Measurements from ENCODE around the gene ALG11. TPM values are rescaled to one million over a fixed set of nuclear protein-coding genes. Genes with fewer than 3 reads are reported as not detected.

Gene ALG11
- total RNA-seq, 1 donor from 2014 or later, result 57.7 TPM

DNA sequence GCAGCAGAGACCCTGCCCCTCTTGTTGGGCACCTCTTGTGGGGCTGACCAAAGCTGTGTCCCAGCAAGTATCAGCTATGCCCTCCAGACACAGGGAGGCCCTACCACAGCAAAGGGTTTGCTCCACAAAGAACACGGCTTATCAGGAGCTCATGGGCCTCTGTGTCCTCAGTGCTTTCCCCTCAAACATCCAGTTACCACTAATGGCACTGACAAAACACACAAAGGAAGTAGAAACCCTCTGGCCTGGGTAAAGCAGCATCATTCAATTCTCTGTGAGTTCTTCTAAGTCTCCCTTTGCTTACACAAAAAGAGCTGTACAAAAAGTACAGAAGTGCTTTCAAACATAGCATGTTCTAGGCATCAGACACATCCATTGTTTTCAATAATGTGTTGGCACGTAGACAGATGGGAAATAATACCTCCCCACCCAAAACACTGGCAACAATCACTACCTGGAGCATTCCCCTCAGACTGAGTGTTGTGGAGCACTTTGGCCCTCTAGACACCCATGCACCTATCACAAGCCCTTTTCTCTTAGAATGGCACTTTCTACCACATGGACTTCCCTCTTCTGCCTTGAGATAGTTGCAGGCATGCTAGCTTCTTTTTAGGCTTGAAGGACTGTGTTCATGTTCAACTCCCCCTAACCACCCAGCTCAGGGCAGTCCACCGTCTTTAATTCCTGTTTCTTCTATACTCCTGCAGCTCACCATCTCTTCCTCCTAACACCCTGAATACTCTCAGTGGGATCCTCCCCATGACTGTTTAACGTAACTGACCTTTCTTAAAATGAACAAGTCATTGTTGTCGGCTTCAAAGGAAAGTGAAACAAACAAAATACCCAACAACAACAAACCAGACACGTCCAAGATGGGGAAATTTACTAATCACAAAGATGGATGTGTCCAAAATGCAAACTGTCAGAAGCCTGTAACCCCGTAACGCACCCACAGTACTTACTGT is 44.4 kb upstream of the ALG11 start:
- Mint-ChIP-seq H3K4me3 (ENCODE audit: unreplicated experiment) (no peak overlapping the region), H3K27me3 (ENCODE audit: low read depth, unreplicated experiment) (peaks cover 4% of the 10 kb centered on the region), H3K4me1 (ENCODE audit: low read depth, unreplicated experiment) (peaks cover 9% of the 10 kb centered on the region), H3K27ac (ENCODE audit: unreplicated experiment) (no peak overlapping the region), H3K9me3 (ENCODE audit: unreplicated experiment) (no peaks in the 10 kb centered on the region), H3K36me3 (ENCODE audit: low read depth, unreplicated experiment) (peaks cover 15% of the 10 kb centered on the region)
- no peaks in the 10 kb centered on the region for H3K4me1 ChIP-seq (ENCODE audit: insufficient read depth, low read length)
- no peaks in the 10 kb centered on the region for H3K9me3 ChIP-seq (ENCODE audit: insufficient read depth, low read depth, low read length)
- H2AFZ ChIP-seq (ENCODE audit: low read depth, low read length), result no peak overlapping the region
- no peaks in the 10 kb centered on the region for H3K27me3 ChIP-seq (ENCODE audit: insufficient read depth, low read length)
- H3K36me3 ChIP-seq (ENCODE audit: insufficient read depth, low read length), result no peaks in the 10 kb centered on the region
- no peak for TF ChIP-seq EZH2 (IDR thresholded peaks at IDR 0.05; ENCODE audit: insufficient read depth, low read length)
- TF ChIP-seq, protein P1, sequence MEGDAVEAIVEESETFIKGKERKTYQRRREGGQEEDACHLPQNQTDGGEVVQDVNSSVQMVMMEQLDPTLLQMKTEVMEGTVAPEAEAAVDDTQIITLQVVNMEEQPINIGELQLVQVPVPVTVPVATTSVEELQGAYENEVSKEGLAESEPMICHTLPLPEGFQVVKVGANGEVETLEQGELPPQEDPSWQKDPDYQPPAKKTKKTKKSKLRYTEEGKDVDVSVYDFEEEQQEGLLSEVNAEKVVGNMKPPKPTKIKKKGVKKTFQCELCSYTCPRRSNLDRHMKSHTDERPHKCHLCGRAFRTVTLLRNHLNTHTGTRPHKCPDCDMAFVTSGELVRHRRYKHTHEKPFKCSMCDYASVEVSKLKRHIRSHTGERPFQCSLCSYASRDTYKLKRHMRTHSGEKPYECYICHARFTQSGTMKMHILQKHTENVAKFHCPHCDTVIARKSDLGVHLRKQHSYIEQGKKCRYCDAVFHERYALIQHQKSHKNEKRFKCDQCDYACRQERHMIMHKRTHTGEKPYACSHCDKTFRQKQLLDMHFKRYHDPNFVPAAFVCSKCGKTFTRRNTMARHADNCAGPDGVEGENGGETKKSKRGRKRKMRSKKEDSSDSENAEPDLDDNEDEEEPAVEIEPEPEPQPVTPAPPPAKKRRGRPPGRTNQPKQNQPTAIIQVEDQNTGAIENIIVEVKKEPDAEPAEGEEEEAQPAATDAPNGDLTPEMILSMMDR (IDR thresholded peaks at IDR 0.05; ENCODE audit: insufficient read depth, low read depth, low read length), result no peak
- H3K27ac ChIP-seq (ENCODE audit: low read depth, low read length), result no peak overlapping the region
- FAIRE-seq, result no peak
- H3K9ac ChIP-seq (ENCODE audit: low read length), result no peak overlapping the region
- H3K79me2 ChIP-seq (ENCODE audit: insufficient read depth, low read length), result no peaks in the 10 kb centered on the region
- no peak for DNase-seq (ENCODE audit: low read depth)
- no peak overlapping the region for H3K4me3 ChIP-seq (ENCODE audit: insufficient read depth, low read depth, low read length)
- no peak overlapping the region for H3K4me2 ChIP-seq (ENCODE audit: low read length)
- H4K20me1 ChIP-seq (ENCODE audit: insufficient read depth, low read length), result no peaks in the 10 kb centered on the region

DNA sequence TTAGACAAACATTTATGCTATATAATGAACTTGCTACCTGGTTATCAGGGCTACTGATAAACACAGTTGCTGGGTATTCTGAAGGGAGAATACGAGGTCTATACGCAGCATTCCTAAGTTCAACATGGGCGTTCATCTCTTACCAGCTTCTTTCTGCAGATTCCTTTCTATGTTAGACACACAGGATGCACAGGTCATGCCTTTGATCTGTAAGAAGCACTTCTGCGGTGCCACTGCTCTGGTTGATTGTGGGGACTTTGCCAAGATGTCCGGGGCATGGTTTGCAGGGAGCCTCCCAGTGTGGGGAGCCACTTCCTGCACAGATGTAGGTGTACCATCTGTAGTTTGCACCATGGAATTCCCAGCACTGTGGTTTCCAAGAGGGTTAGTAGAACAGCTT is 41.8 kb upstream of the ALG11 start:
- H3K9me3 ChIP-seq (ENCODE audit: insufficient read depth, low read depth, low read length), result no peaks in the 10 kb centered on the region
- no peak for TF ChIP-seq EZH2 (IDR thresholded peaks at IDR 0.05; ENCODE audit: insufficient read depth, low read length)
- TF ChIP-seq, protein P1 (IDR thresholded peaks at IDR 0.05; ENCODE audit: insufficient read depth, low read depth, low read length), result no peak
- Mint-ChIP-seq H3K4me3 (ENCODE audit: unreplicated experiment) (no peak overlapping the region), H3K9me3 (ENCODE audit: unreplicated experiment) (peaks cover 3% of the 10 kb centered on the region), H3K27me3 (ENCODE audit: low read depth, unreplicated experiment) (peaks cover 4% of the 10 kb centered on the region), H3K36me3 (ENCODE audit: low read depth, unreplicated experiment) (peaks cover 18% of the 10 kb centered on the region), H3K27ac (ENCODE audit: unreplicated experiment) (no peak overlapping the region), H3K4me1 (ENCODE audit: low read depth, unreplicated experiment) (peaks cover 9% of the 10 kb centered on the region)
- H4K20me1 ChIP-seq (ENCODE audit: insufficient read depth, low read length), result no peaks in the 10 kb centered on the region
- H3K36me3 ChIP-seq (ENCODE audit: insufficient read depth, low read length), result no peaks in the 10 kb centered on the region
- no peaks in the 10 kb centered on the region for H3K4me1 ChIP-seq (ENCODE audit: insufficient read depth, low read length)
- no peaks in the 10 kb centered on the region for H3K79me2 ChIP-seq (ENCODE audit: insufficient read depth, low read length)
- no peak overlapping the region for H2AFZ ChIP-seq (ENCODE audit: low read depth, low read length)
- H3K4me2 ChIP-seq (ENCODE audit: low read length), result no peak overlapping the region
- DNase-seq (ENCODE audit: low read depth) (no peak), FAIRE-seq (no peak)
- no peaks in the 10 kb centered on the region for H3K27me3 ChIP-seq (ENCODE audit: insufficient read depth, low read length)
- no peak overlapping the region for H3K27ac ChIP-seq (ENCODE audit: low read depth, low read length)
- H3K4me3 ChIP-seq (ENCODE audit: insufficient read depth, low read depth, low read length), result no peak overlapping the region
- H3K9ac ChIP-seq (ENCODE audit: low read length), result no peak overlapping the region
